NT2/D1 (cell line): ENCODE data around the gene MALSU1.

Experiments
- SUZ12 ChIP-seq: IDR thresholded peaks from 2 replicates; pipeline ENCODE4 v1.6.1; 2011; ENCODE audit not compliant: insufficient read length, insufficient read depth; ENCODE audit errors: extremely low read depth
- YY1 ChIP-seq: IDR thresholded peaks from 2 replicates; pipeline ENCODE4 v1.6.1; 2011; ENCODE audit not compliant: insufficient read length, insufficient read depth
- ZNF274 ChIP-seq: IDR thresholded peaks from 2 replicates; pipeline ENCODE4 v1.6.1; 2011; ENCODE audit warnings: mild to moderate bottlenecking, low read depth, low read length

DNA sequence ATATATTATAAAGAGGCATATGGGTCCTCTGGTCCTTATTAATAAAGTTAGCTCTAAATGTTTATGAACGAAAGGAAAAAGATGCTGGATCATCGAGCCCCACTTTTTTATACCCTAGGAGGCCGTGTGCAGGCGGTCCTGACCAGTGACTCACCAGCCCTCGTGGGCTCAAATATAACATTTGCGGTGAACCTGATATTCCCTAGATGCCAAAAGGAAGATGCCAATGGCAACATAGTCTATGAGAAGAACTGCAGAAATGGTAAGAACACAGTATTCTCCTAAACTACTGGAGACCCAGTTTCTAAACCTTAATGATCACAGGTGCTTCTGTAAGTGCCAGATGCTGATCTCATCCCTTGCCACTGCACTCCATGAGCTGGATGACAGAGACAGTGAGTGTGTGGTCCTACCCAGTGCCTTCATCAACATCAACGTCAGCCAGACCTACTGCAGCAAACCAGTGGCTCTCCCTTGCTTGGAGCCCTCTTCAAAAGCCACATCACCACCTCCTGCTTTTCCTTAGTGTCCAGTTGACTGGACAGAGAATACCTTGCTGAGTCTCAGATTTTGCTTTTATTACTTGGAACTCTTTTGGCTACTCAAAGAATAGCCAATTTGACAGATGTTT, 45.0 kb upstream of the MALSU1 start:
- TF ChIP-seq YY1 (no peak), ZNF274 (no peak), SUZ12 (no peak)
